Duodenal mucosa (tissue), 2 donors: ENCODE data around the gene CCDC87.
"Not testable (repeated sequence)": the region's sequence is repeated elsewhere in the genome, so short reads cannot be mapped to it uniquely, and the experiment has no call there.

Source experiments
- H3K27ac ChIP-seq: one replicate; pipeline ENCODE4 v1.7.0; 2013; ENCODE audit warnings: low read depth, low read length
- H3K27me3 ChIP-seq, 2 donors: one replicate each; pipeline ENCODE4 v1.7.0; 2013; ENCODE audit warnings: low read length in 2 of 2, control low read depth in 1 of 2; ENCODE audit not compliant: insufficient read depth in 2 of 2, control insufficient read depth in 1 of 2
- H3K36me3 ChIP-seq, 2 donors: one replicate each; pipeline ENCODE4 v1.7.0; 2013; ENCODE audit warnings: low read length in 2 of 2, control low read depth in 1 of 2; ENCODE audit not compliant: insufficient read depth in 2 of 2, control insufficient read depth in 1 of 2
- H3K4me1 ChIP-seq, 2 donors: one replicate each; pipeline ENCODE4 v1.7.0; 2013; ENCODE audit warnings: low read length in 2 of 2, control low read depth in 1 of 2; ENCODE audit not compliant: insufficient read depth in 2 of 2, control insufficient read depth in 1 of 2
- H3K4me3 ChIP-seq, 2 donors: one replicate each; pipeline ENCODE4 v1.7.0; 2013; ENCODE audit warnings: low read length in 2 of 2, low read depth in 1 of 2
- H3K9ac ChIP-seq, 2 donors: one replicate each; pipeline ENCODE4 v1.7.0; 2013; ENCODE audit warnings: low read length in 2 of 2, low read depth in 1 of 2
- H3K9me3 ChIP-seq, 2 donors: one replicate each; pipeline ENCODE4 v1.7.0; 2013; ENCODE audit warnings: low read length in 2 of 2, control low read depth in 1 of 2; ENCODE audit not compliant: control insufficient read depth in 1 of 2

Gene CCDC87

DNA sequence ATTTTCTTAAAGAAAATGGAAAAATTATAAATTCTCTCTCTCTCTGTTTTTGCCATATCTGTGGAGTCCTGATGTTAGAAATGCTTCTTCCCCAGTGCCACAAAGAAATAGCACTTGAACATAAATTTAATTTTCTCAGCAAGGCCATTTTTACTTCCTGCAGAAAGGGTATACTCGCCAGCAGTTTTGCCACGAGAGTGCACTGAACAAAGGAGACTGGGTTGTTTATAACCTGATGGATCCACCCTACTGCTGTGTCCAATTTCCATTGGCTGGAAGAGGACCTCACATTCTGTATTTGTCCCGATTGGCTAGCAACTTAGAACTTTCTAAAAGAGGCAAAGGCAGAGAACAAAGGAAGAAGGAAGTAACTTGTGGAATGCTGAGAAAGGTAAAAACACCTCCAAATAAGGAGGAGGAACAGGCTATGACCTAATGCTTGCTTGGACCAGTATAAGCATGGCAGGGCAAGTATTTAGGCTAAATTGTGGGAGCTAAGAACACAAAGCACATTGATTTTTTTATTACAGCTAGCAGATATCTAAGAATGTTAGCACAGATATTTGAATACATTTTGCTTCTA is 10.2 kb downstream of the CCDC87 start:
- H3K27ac ChIP-seq, H3K36me3 ChIP-seq, H3K9me3 ChIP-seq, H3K9ac ChIP-seq, H3K4me1 ChIP-seq, H3K27me3 ChIP-seq, H3K4me3 ChIP-seq: not testable (repeated sequence)

DNA sequence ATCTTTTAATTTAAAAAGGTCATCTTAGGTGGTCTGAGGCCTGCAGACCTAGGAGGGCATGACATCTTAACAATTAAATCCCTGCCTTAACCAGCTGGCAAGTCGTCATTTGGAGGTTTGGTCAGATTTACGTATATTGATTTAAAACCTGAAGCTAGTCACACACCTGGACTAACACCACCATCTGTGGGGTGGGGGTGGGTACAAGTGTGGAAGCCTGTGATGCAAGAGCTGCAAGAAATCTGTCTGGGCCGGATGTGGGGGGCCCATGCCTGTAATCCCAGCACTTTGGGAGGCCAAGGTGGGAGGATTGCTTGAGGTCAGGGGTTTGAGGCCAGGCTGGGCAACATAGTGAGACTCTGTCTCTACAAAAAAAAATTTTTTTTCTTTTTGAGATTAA is 11.6 kb downstream of the CCDC87 start:
- Histone ChIP-seq H3K36me3 (no peaks in the 10 kb centered on the region), H3K9me3 (peaks cover 0 to 8% of the 10 kb centered on the region in 2 donors), H3K27me3 (no peaks in the 10 kb centered on the region), H3K4me3 (no peak overlapping the region), H3K9ac (no peak overlapping the region), H3K27ac (no peak overlapping the region), H3K4me1 (peaks cover 0 to 5% of the 10 kb centered on the region in 2 donors)

DNA sequence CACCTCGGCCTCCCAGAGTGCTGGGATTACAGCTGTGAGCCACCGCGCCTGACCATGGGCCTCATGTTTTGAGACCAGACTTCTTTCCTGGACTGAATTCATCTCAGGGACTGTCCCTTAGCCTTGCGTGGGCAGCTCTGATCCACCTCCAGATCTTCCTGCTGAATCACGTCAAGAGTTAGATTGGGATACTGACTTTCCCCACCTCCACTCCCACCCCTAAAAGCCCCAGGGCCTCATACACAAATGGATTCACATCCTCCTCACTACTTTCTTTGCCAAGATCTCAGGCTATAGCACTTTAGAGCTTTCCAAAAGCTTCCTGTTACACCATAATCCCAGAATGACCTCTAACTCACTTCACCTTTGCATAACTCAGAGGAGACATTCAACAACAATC is 12.1 kb downstream of the CCDC87 start:
- Histone ChIP-seq H3K36me3 (no peaks in the 10 kb centered on the region), H3K4me3 (no peak overlapping the region), H3K27ac (no peak overlapping the region), H3K27me3 (no peaks in the 10 kb centered on the region), H3K4me1 (peaks cover 0 to 5% of the 10 kb centered on the region in 2 donors), H3K9ac (no peak overlapping the region), H3K9me3 (peaks cover 0 to 8% of the 10 kb centered on the region in 2 donors)

DNA sequence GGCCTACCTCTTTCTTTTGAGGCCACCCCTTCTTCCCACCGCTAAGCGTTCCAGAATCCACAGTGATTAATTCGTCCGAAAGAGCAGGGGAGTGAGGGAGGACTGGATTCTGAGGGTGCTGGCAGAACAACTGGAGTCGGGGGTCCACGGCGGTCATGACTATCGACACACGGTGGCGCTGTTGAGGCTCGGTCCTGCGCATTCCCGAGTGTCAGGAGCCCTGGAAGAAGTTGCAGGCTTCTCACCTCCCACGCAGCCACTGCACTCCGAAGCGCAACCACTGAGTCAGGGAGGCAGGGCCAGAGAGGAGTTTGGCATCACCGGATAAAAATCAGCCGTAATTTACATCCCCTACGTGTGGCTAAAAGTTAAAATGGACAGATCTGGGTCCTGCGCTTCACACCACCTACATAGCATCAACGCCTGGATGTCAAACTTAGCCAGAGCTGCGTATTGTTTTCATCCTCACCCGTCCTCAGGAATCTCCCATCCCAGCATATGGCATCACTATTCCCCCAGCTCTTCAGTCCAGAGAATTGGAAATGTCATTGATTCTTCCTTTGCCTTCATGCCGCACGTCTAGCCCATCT is 13.8 kb downstream of the CCDC87 start:
- H3K4me3 ChIP-seq = peak overlapping the region in 1 of 2 donors; percentile 22

GRCh38 chr11:66570850-66571180 is 22.0 kb downstream of the CCDC87 start:
- H3K4me3 ChIP-seq = no peak overlapping the region
- no peaks in the 10 kb centered on the region for H3K36me3 ChIP-seq
- peaks cover 3 to 4% of the 10 kb centered on the region in 2 donors for H3K4me1 ChIP-seq
- peaks cover 7 to 11% of the 10 kb centered on the region in 2 donors for H3K27me3 ChIP-seq
- H3K9me3 ChIP-seq = no peaks in the 10 kb centered on the region
- H3K27ac ChIP-seq = no peak overlapping the region
- no peak overlapping the region for H3K9ac ChIP-seq

More for the DNA sequence above, 13.8 kb downstream of the CCDC87 start:
- Histone ChIP-seq H3K9ac (no peak overlapping the region), H3K27me3 (no peaks in the 10 kb centered on the region), H3K36me3 (no peaks in the 10 kb centered on the region), H3K27ac (no peak overlapping the region), H3K9me3 (peaks cover 0 to 8% of the 10 kb centered on the region in 2 donors), H3K4me1 (peaks cover 0 to 5% of the 10 kb centered on the region in 2 donors)

GRCh38 chr11:66570079-66570849 is 22.6 kb downstream of the CCDC87 start:
- peaks cover 7 to 11% of the 10 kb centered on the region in 2 donors for H3K27me3 ChIP-seq
- no peak overlapping the region for H3K9ac ChIP-seq
- H3K4me3 ChIP-seq = no peak overlapping the region
- no peaks in the 10 kb centered on the region for H3K36me3 ChIP-seq
- H3K9me3 ChIP-seq = no peaks in the 10 kb centered on the region
- H3K4me1 ChIP-seq = peaks cover 3 to 4% of the 10 kb centered on the region in 2 donors
- H3K27ac ChIP-seq = no peak overlapping the region

- no peaks in the 10 kb centered on the region for H3K36me3 ChIP-seq
- peaks cover 3 to 4% of the 10 kb centered on the region in 2 donors for H3K4me1 ChIP-seq
- no peaks in the 10 kb centered on the region for H3K9me3 ChIP-seq
- H3K27ac ChIP-seq = no peak overlapping the region
- peaks cover 7 to 11% of the 10 kb centered on the region in 2 donors for H3K27me3 ChIP-seq
- no peak overlapping the region for H3K4me3 ChIP-seq
- no peak overlapping the region for H3K9ac ChIP-seq
Observed at GRCh38 chr11:66569076-66569475, 23.8 kb downstream of the CCDC87 start.

DNA sequence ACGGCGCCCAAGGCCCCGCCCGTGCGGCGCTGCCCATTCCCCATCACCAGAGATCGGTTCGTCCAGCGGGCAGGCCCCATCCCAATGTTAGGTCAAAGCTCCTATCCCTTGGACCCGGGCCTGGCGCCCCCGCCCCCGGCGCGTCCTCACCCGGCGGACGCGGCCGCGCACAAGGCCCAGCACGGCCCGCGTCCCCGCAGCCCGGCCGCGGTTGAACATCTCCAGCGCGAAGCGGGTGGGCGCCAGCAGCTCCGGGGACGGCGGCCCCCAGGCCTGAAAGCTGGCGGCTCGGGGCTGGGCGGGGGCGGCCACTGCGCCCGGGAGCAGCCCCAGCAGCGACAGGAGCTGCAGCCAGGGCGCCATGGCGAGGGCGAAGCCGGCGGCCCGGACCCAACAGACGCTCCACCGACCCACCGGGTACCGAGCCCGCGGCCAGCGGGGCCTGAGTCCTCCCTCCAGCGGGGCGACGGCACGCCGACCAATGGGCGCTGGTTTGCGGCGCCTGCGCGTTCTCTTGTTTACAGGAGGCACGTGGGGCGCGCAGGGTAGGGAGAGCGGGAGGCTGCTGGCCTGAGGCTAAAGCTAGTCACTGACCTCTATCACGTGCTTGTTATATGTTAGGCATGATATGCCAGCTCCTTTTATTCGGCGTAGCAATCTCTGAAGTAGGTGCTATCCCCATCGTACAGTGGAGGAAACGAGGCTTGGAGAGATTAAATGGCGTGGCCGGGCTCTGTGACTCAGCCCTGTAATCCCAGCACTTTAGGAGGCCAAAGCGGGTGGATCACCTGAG is 24.5 kb downstream of the CCDC87 start, which contains the start of gene CTSF:
Gene CTSF, minus strand, starts transcription at position 483 of the 793 bp plus-strand sequence. Its CDS starts 120 bp downstream, at position 363.
- Histone ChIP-seq H3K36me3 (no peaks in the 10 kb centered on the region), H3K4me1 (peaks cover 3 to 4% of the 10 kb centered on the region in 2 donors), H3K27me3 (peaks cover 7 to 11% of the 10 kb centered on the region in 2 donors), H3K27ac (no peak within 1 kb of the TSS), H3K9ac (no peak within 1 kb of the TSS), H3K4me3 (peak within 1 kb of the TSS; percentile 56 to 66), H3K9me3 (no peaks in the 10 kb centered on the region)

GRCh38 chr11:66567787-66568123 is 25.1 kb downstream of the CCDC87 start:
- Histone ChIP-seq H3K4me3 (peak overlapping the region; percentile 56 to 66), H3K9ac (no peak overlapping the region), H3K27ac (no peak overlapping the region), H3K36me3 (no peaks in the 10 kb centered on the region), H3K4me1 (peaks cover 3 to 4% of the 10 kb centered on the region in 2 donors), H3K27me3 (peaks cover 7 to 11% of the 10 kb centered on the region in 2 donors), H3K9me3 (no peaks in the 10 kb centered on the region)

DNA sequence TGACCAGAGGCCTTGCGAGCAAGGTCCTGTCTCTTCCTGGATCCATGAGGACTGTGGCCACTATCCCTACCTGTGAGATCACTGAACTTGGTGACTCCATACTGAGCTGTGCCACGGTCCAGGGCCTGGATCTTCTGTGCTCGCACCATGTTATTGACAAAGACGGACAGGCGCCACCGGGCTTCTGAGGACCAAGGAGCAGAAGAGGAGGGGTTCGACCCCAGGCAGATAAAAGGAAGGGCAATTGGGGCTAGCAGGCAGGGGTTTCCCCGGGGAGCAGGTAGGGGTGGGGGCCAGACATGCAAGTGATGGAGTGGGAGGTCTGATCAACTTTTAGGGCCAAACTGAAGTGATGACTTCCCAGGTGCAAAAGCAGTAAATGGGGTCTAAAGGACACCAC is 26.6 kb downstream of the CCDC87 start:
- Histone ChIP-seq H3K9ac (no peak overlapping the region), H3K4me3 (no peak overlapping the region), H3K27ac (no peak overlapping the region), H3K36me3 (no peaks in the 10 kb centered on the region), H3K27me3 (peaks cover 7 to 11% of the 10 kb centered on the region in 2 donors), H3K4me1 (peaks cover 3 to 4% of the 10 kb centered on the region in 2 donors), H3K9me3 (no peaks in the 10 kb centered on the region)
